Measurements from ENCODE around the gene PPFIBP1.

Gene PPFIBP1

GRCh38 chr12:27644158-27644845, 120.3 kb downstream of the PPFIBP1 start:
- H3K36me3 ChIP-seq (ENCODE audit: control insufficient read depth, insufficient read depth, low read length) = no peaks in the 10 kb centered on the region
- no peak for DNase-seq (ENCODE audit: extremely low read depth, insufficient read length)
- no peak for TF ChIP-seq CTCF (IDR thresholded peaks at IDR 0.05; ENCODE audit: insufficient read depth, low read length, poor library complexity, severe bottlenecking)
- H3K4me3 ChIP-seq (replicated peaks; ENCODE audit: low read depth, low read length) = no peak overlapping the region
- H3K27me3 ChIP-seq (replicated peaks; ENCODE audit: control insufficient read depth, insufficient read depth, low read length) = no peaks in the 10 kb centered on the region

- DNase-seq (ENCODE audit: extremely low read depth, insufficient read length) = no peak
- H3K27me3 ChIP-seq (replicated peaks; ENCODE audit: control insufficient read depth, insufficient read depth, low read length) = no peaks in the 10 kb centered on the region
- H3K36me3 ChIP-seq (ENCODE audit: control insufficient read depth, insufficient read depth, low read length) = no peaks in the 10 kb centered on the region
- no peak for TF ChIP-seq CTCF (IDR thresholded peaks at IDR 0.05; ENCODE audit: insufficient read depth, low read length, poor library complexity, severe bottlenecking)
- H3K4me3 ChIP-seq (replicated peaks; ENCODE audit: low read depth, low read length) = no peak overlapping the region
These were observed 121.7 kb downstream of the PPFIBP1 start for GRCh38 chr12:27645671-27646070.

GRCh38 chr12:27646149-27646548, 122.1 kb downstream of the PPFIBP1 start:
- DNase-seq (ENCODE audit: extremely low read depth, insufficient read length) = no peak
- TF ChIP-seq CTCF (IDR thresholded peaks at IDR 0.05; ENCODE audit: insufficient read depth, low read length, poor library complexity, severe bottlenecking) = no peak
- no peak overlapping the region for H3K4me3 ChIP-seq (replicated peaks; ENCODE audit: low read depth, low read length)
- no peaks in the 10 kb centered on the region for H3K36me3 ChIP-seq (ENCODE audit: control insufficient read depth, insufficient read depth, low read length)
- H3K27me3 ChIP-seq (replicated peaks; ENCODE audit: control insufficient read depth, insufficient read depth, low read length) = no peaks in the 10 kb centered on the region

- H3K27me3 ChIP-seq (replicated peaks; ENCODE audit: control insufficient read depth, insufficient read depth, low read length) = no peaks in the 10 kb centered on the region
- DNase-seq (ENCODE audit: extremely low read depth, insufficient read length) = no peak
- H3K36me3 ChIP-seq (ENCODE audit: control insufficient read depth, insufficient read depth, low read length) = no peaks in the 10 kb centered on the region
- no peak overlapping the region for H3K4me3 ChIP-seq (replicated peaks; ENCODE audit: low read depth, low read length)
- no peak for TF ChIP-seq CTCF (IDR thresholded peaks at IDR 0.05; ENCODE audit: insufficient read depth, low read length, poor library complexity, severe bottlenecking)
These were observed 126.0 kb downstream of the PPFIBP1 start for GRCh38 chr12:27650011-27650410.

GRCh38 chr12:27651201-27651600, 127.2 kb downstream of the PPFIBP1 start:
- H3K4me3 ChIP-seq (replicated peaks; ENCODE audit: low read depth, low read length) = no peak overlapping the region
- H3K27me3 ChIP-seq (replicated peaks; ENCODE audit: control insufficient read depth, insufficient read depth, low read length) = no peaks in the 10 kb centered on the region
- DNase-seq (ENCODE audit: extremely low read depth, insufficient read length) = no peak
- no peaks in the 10 kb centered on the region for H3K36me3 ChIP-seq (ENCODE audit: control insufficient read depth, insufficient read depth, low read length)
- TF ChIP-seq CTCF (IDR thresholded peaks at IDR 0.05; ENCODE audit: insufficient read depth, low read length, poor library complexity, severe bottlenecking) = no peak

Data from GM06990 (cell line).